Measurements from ENCODE around the gene EDEM1.

DNA sequence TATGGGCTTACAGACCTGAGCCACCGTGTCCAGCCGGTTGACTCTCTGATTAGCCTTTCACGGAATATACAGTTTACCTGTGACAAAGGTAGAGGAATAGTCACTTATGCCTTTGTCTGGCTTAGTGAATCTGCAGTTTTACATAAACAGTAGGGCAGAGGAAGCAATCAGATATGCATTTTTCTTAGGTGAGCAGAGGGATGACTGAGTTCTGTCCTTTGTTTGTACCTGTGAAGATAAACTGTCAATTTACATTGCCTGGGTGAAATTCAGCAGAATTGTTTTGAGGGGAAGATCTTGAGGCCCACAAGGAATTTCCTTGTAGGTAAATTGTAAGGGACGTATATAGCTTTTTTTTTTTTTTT, 10.8 kb downstream of the EDEM1 start:
- TF ChIP-seq, protein P1, sequence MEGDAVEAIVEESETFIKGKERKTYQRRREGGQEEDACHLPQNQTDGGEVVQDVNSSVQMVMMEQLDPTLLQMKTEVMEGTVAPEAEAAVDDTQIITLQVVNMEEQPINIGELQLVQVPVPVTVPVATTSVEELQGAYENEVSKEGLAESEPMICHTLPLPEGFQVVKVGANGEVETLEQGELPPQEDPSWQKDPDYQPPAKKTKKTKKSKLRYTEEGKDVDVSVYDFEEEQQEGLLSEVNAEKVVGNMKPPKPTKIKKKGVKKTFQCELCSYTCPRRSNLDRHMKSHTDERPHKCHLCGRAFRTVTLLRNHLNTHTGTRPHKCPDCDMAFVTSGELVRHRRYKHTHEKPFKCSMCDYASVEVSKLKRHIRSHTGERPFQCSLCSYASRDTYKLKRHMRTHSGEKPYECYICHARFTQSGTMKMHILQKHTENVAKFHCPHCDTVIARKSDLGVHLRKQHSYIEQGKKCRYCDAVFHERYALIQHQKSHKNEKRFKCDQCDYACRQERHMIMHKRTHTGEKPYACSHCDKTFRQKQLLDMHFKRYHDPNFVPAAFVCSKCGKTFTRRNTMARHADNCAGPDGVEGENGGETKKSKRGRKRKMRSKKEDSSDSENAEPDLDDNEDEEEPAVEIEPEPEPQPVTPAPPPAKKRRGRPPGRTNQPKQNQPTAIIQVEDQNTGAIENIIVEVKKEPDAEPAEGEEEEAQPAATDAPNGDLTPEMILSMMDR (IDR thresholded peaks at IDR 0.05; ENCODE audit: borderline replicate concordance, extremely low read depth, low read length, poor library complexity, severe bottlenecking) = no peak
- TF ChIP-seq EZH2 (IDR thresholded peaks at IDR 0.05; ENCODE audit: borderline replicate concordance, low read depth, low read length, severe bottlenecking) = no peak
